ENCODE measurements around the gene TOLLIP.
A peak's percentile ranks its signal among the peaks of the same experiment; 100 is the strongest.

TOLLIP gene

GRCh38 chr11:1346669-1347390 lies 37.4 kb upstream of the TOLLIP start:
- TF ChIP-seq ZNF792 (tag by site-specific recombination; IDR thresholded peaks at IDR 0.05) (no peak), ZNF366 (tag by site-specific recombination; conservative IDR thresholded peaks at IDR 0.05) (no peak), ZNF658 (tag by site-specific recombination; IDR thresholded peaks at IDR 0.05) (no peak), TCF7L2 (IDR thresholded peaks at IDR 0.05; ENCODE audit: borderline replicate concordance, low read depth, low read length) (no peak), ZIC2 (tag by site-specific recombination; IDR thresholded peaks at IDR 0.05) (no peak), ZNF311 (tag by site-specific recombination; IDR thresholded peaks at IDR 0.05; ENCODE audit: borderline replicate concordance) (no peak), ZNF157 (tag by site-specific recombination; IDR thresholded peaks at IDR 0.05) (no peak), WT1 (tag by site-specific recombination; IDR thresholded peaks at IDR 0.05) (no peak), SCRT2 (tag by site-specific recombination; IDR thresholded peaks at IDR 0.05) (no peak), ZNF398 (tag by site-specific recombination; IDR thresholded peaks at IDR 0.05) (no peak), ZNF394 (tag by site-specific recombination; IDR thresholded peaks at IDR 0.05; ENCODE audit: borderline replicate concordance) (no peak), ZNF133 (tag by site-specific recombination; IDR thresholded peaks at IDR 0.05) (no peak), ZNF341 (tag by site-specific recombination; IDR thresholded peaks at IDR 0.05; ENCODE audit: low read depth) (no peak), KLF1 (tag by site-specific recombination; IDR thresholded peaks at IDR 0.05) (no peak), HOXC10 (CRISPR knock-in tag; IDR thresholded peaks at IDR 0.05) (no peak)
- Histone ChIP-seq H3K36me3 (ENCODE audit: control insufficient read depth in 2 of 2, insufficient read depth in 1 of 2, low read length in 2 of 2) (no peaks in the 10 kb centered on the region), H3K9me3 (ENCODE audit: control insufficient read depth, insufficient read depth, low read depth, low read length) (no peaks in the 10 kb centered on the region), H3K27ac (ENCODE audit: extremely low read depth, low read depth, low read length) (no peak overlapping the region), H3K4me3 (ENCODE audit: low read depth, low read length) (no peak overlapping the region), H3K4me1 (ENCODE audit: control insufficient read depth, insufficient read depth, low read length) (no peaks in the 10 kb centered on the region)
- ChIA-PET CTCF (no interaction called here), POLR2A (no interaction called here)

GRCh38 chr11:1345737-1346513 lies 36.5 kb upstream of the TOLLIP start:
- Histone ChIP-seq H3K4me1 (ENCODE audit: control insufficient read depth, insufficient read depth, low read length) (no peaks in the 10 kb centered on the region), H3K36me3 (ENCODE audit: control insufficient read depth in 2 of 2, insufficient read depth in 1 of 2, low read length in 2 of 2) (no peaks in the 10 kb centered on the region), H3K27ac (ENCODE audit: extremely low read depth, low read depth, low read length) (no peak overlapping the region), H3K4me3 (ENCODE audit: low read depth, low read length) (no peak overlapping the region), H3K9me3 (ENCODE audit: control insufficient read depth, insufficient read depth, low read depth, low read length) (no peaks in the 10 kb centered on the region)
- CTCF ChIA-PET: no interaction called here
- POLR2A ChIA-PET: no interaction called here
- no peak for TF ChIP-seq ZNF549 (tag by site-specific recombination; IDR thresholded peaks at IDR 0.05)
- no peak for TF ChIP-seq ZBTB44 (tag by site-specific recombination; IDR thresholded peaks at IDR 0.05)
- TF ChIP-seq ZNF132 (tag by site-specific recombination; IDR thresholded peaks at IDR 0.05; ENCODE audit: borderline replicate concordance): no peak
- TF ChIP-seq ZNF121 (tag by site-specific recombination; IDR thresholded peaks at IDR 0.05): no peak
- TF ChIP-seq ZSCAN18 (tag by site-specific recombination; IDR thresholded peaks at IDR 0.05): no peak
- peak; percentile 56 for TF ChIP-seq SCRT2 (tag by site-specific recombination; IDR thresholded peaks at IDR 0.05)
- no peak for TF ChIP-seq REST (tag by site-specific recombination; IDR thresholded peaks at IDR 0.05)

Data from HEK293 (cell line).